ENCODE results near the gene FAM234B. TPM values are rescaled to one million over a fixed set of nuclear protein-coding genes. Genes with fewer than 3 reads are reported as not detected.
A peak's percentile ranks its signal among the peaks of the same experiment; 100 is the strongest.

Gene FAM234B
- polyA plus RNA-seq, 1 of the 3 experiments (the other 2 are of a cell fraction) = 3.7 TPM

- TF ChIP-seq NFIC (IDR thresholded peaks at IDR 0.05; ENCODE audit: borderline replicate concordance) = no peak
- no peak for TF ChIP-seq PBX3 (IDR thresholded peaks at IDR 0.05)
- TF ChIP-seq FOXM1 (IDR thresholded peaks at IDR 0.05; ENCODE audit: low read depth) = no peak
- no peak for TF ChIP-seq TCF12 (IDR thresholded peaks at IDR 0.05)
- no peak for TF ChIP-seq EP300 (IDR thresholded peaks at IDR 0.05; ENCODE audit: borderline replicate concordance in 1 of 2, low read depth in 1 of 2, low read length in 1 of 2)
- TF ChIP-seq, protein P1, sequence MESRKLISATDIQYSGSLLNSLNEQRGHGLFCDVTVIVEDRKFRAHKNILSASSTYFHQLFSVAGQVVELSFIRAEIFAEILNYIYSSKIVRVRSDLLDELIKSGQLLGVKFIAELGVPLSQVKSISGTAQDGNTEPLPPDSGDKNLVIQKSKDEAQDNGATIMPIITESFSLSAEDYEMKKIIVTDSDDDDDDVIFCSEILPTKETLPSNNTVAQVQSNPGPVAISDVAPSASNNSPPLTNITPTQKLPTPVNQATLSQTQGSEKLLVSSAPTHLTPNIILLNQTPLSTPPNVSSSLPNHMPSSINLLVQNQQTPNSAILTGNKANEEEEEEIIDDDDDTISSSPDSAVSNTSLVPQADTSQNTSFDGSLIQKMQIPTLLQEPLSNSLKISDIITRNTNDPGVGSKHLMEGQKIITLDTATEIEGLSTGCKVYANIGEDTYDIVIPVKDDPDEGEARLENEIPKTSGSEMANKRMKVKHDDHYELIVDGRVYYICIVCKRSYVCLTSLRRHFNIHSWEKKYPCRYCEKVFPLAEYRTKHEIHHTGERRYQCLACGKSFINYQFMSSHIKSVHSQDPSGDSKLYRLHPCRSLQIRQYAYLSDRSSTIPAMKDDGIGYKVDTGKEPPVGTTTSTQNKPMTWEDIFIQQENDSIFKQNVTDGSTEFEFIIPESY (IDR thresholded peaks at IDR 0.05; ENCODE audit: borderline replicate concordance, low read depth) = no peak
- no peak for TF ChIP-seq TEAD4 (IDR thresholded peaks at IDR 0.05; ENCODE audit: borderline replicate concordance, insufficient read depth)
- peak; percentile 62 for TF ChIP-seq TAF1 (IDR thresholded peaks at IDR 0.05; ENCODE audit: borderline replicate concordance, low read depth, low read length)
- no peak for TF ChIP-seq CHD2 (IDR thresholded peaks at IDR 0.05; ENCODE audit: low read length, partially characterized antibody)
These were observed at the start of gene FAM234B (continued) for GRCh38 chr12:13044002-13044905.

GRCh38 chr12:12995088-12995487 lies 49.1 kb upstream of the FAM234B start:
- H3K79me2 ChIP-seq (ENCODE audit: insufficient read depth) = peaks cover 37% of the 10 kb centered on the region
- TF ChIP-seq NFIC (IDR thresholded peaks at IDR 0.05; ENCODE audit: borderline replicate concordance) (no peak), RXRA (IDR thresholded peaks at IDR 0.05; ENCODE audit: borderline replicate concordance, low read depth) (no peak), RFX5 (IDR thresholded peaks at IDR 0.05; ENCODE audit: low read length) (no peak), GATA2 (CRISPR knock-in tag; IDR thresholded peaks at IDR 0.05) (no peak), PBX3 (IDR thresholded peaks at IDR 0.05) (no peak), TCF12 (IDR thresholded peaks at IDR 0.05) (no peak), CHD2 (IDR thresholded peaks at IDR 0.05; ENCODE audit: low read length, partially characterized antibody) (no peak), MXI1 (IDR thresholded peaks at IDR 0.05; ENCODE audit: low read depth, low read length) (no peak), SIN3A (IDR thresholded peaks at IDR 0.05; ENCODE audit: borderline replicate concordance, low read depth, low read length) (no peak), FOSL2 (IDR thresholded peaks at IDR 0.05; ENCODE audit: borderline replicate concordance, low read depth) (no peak), SMC3 (IDR thresholded peaks at IDR 0.05; ENCODE audit: low read depth, low read length) (no peak), MEF2A (IDR thresholded peaks at IDR 0.05; ENCODE audit: borderline replicate concordance, low read depth) (no peak), POLR2AphosphoS5 (IDR thresholded peaks at IDR 0.05; ENCODE audit: low read depth, low read length) (no peak), RCOR1 (IDR thresholded peaks at IDR 0.05; ENCODE audit: low read length) (no peak), TEAD4 (IDR thresholded peaks at IDR 0.05; ENCODE audit: borderline replicate concordance, insufficient read depth) (no peak)
- TF ChIP-seq, protein P2, sequence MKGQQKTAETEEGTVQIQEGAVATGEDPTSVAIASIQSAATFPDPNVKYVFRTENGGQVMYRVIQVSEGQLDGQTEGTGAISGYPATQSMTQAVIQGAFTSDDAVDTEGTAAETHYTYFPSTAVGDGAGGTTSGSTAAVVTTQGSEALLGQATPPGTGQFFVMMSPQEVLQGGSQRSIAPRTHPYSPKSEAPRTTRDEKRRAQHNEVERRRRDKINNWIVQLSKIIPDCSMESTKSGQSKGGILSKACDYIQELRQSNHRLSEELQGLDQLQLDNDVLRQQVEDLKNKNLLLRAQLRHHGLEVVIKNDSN (IDR thresholded peaks at IDR 0.05; ENCODE audit: borderline replicate concordance, low read depth) = no peak
- TF ChIP-seq, protein P3, sequence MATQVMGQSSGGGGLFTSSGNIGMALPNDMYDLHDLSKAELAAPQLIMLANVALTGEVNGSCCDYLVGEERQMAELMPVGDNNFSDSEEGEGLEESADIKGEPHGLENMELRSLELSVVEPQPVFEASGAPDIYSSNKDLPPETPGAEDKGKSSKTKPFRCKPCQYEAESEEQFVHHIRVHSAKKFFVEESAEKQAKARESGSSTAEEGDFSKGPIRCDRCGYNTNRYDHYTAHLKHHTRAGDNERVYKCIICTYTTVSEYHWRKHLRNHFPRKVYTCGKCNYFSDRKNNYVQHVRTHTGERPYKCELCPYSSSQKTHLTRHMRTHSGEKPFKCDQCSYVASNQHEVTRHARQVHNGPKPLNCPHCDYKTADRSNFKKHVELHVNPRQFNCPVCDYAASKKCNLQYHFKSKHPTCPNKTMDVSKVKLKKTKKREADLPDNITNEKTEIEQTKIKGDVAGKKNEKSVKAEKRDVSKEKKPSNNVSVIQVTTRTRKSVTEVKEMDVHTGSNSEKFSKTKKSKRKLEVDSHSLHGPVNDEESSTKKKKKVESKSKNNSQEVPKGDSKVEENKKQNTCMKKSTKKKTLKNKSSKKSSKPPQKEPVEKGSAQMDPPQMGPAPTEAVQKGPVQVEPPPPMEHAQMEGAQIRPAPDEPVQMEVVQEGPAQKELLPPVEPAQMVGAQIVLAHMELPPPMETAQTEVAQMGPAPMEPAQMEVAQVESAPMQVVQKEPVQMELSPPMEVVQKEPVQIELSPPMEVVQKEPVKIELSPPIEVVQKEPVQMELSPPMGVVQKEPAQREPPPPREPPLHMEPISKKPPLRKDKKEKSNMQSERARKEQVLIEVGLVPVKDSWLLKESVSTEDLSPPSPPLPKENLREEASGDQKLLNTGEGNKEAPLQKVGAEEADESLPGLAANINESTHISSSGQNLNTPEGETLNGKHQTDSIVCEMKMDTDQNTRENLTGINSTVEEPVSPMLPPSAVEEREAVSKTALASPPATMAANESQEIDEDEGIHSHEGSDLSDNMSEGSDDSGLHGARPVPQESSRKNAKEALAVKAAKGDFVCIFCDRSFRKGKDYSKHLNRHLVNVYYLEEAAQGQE (IDR thresholded peaks at IDR 0.05; ENCODE audit: low read depth, low read length) = no peak

More at GRCh38 chr12:12995088-12995487, 49.1 kb upstream of the FAM234B start:
- H3K4me1 ChIP-seq (ENCODE audit: control insufficient read depth in 1 of 2, insufficient read depth in 2 of 2, low read depth in 1 of 2, low read length in 1 of 2) = peaks cover 6 to 16% of the 10 kb centered on the region in 2 experiments; a peak in 3 of 4 replicates
- no peaks in the 10 kb centered on the region for H3K36me3 ChIP-seq (replicated peaks in 1 of 2; ENCODE audit: control insufficient read depth in 1 of 2, insufficient read depth in 2 of 2, low read length in 1 of 2)
- peaks cover 5% of the 10 kb centered on the region for H3F3A ChIP-seq (replicated peaks; ENCODE audit: insufficient read depth)
- DNase-seq = no peak
- H4K20me1 ChIP-seq (ENCODE audit: insufficient read depth) = no peaks in the 10 kb centered on the region
- CTCF ChIA-PET = interaction anchor here (1.0 to 2.5 kb wide), 6 partner anchors 9 to 205 kb away, joined by 3 to 8 read pairs (median 4); no protein-coding TSS in a partner anchor
- H3K9me2 ChIP-seq = no peaks in the 10 kb centered on the region
- 98% methylated on average over 3 of the region's 3 CpGs for WGBS (ENCODE audit: low lambda C conversion rate)
- H3K27me3 ChIP-seq (ENCODE audit: insufficient read depth) = no peaks in the 10 kb centered on the region
- no peak overlapping the region for H3K4me2 ChIP-seq
- no peak overlapping the region for H2AFZ ChIP-seq (ENCODE audit: low read depth)
- no peak overlapping the region for H3K4me3 ChIP-seq (ENCODE audit: low read depth in 2 of 2, low read length in 1 of 2)
- no peak overlapping the region for H3K27ac ChIP-seq (ENCODE audit: low read depth in 2 of 2, low read length in 1 of 2)
- no peaks in the 10 kb centered on the region for H3K9me3 ChIP-seq
- POLR2A ChIA-PET = no interaction called here
- H3K9ac ChIP-seq = no peak overlapping the region

All from SK-N-SH (cell line).